HCT116 (cell line): ENCODE data around the gene TMTC2. TPM values are rescaled to one million over a fixed set of nuclear protein-coding genes. Genes with fewer than 3 reads are reported as not detected.

ENCODE experiments used
- ATAC-seq: fragments of 200-7000 bp; cut with Tn5 transposase; 2 replicates; pipeline ENCODE4 v1.9.1; 2020; ENCODE audit warnings: mild to moderate bottlenecking, moderate library complexity
- BruUV-seq: library from RNA; stranded (reverse); fragments of 400-500 nt; replicated peaks from 2 replicates; lab custom pipeline; 2021; lab: Mats Ljungman, UMichigan
- CTCF ChIA-PET: fragments of 300-600 bp; sonication (Branson Sonifier 250); formaldehyde crosslinking; loops from one replicate; lab custom pipeline; 2021; ENCODE audit warnings: antibody characterized with exemption; lab: Charles Lee
- POLR2A ChIA-PET: fragments of 300-600, 350-600 bp; sonication (Branson Sonifier 250); formaldehyde crosslinking; loops from one replicate; lab custom pipeline; 2021; ENCODE audit warnings: antibody characterized with exemption; lab: Charles Lee
- RAD21 ChIA-PET, 2 experiments: fragments of 300-600 bp; sonication (Branson Sonifier 250); formaldehyde crosslinking; loops; one replicate each; lab custom pipeline; 2023; ENCODE audit warnings: low total read pairs in 2 of 2; ENCODE audit not compliant: uncharacterized antibody in 2 of 2, unreplicated experiment in 2 of 2, low non-redundant PET in 1 of 2; lab: Charles Lee
- DNase-seq: peaks from one replicate; pipeline ENCODE4 v3.0.0-alpha.2; 2010; ENCODE audit warnings: low read depth, low spot score
- H2AFZ ChIP-seq: fragments of 200-600 bp; shearing (Covaris generic), sonication (generic); 2 replicates; pipeline ENCODE4 v1.6.1; 2017; ENCODE audit warnings: low read depth, mixed run types, mixed read lengths, antibody characterized with exemption, low read length; ENCODE audit not compliant: poor library complexity, severe bottlenecking
- H3K27ac ChIP-seq: 2 replicates; pipeline ENCODE4 v1.5.1; 2012; ENCODE audit warnings: low read depth, low read length
- H3K27me3 ChIP-seq: fragments of 200-600 bp; sonication (generic); 2 replicates; pipeline ENCODE4 v1.6.1; 2016; ENCODE audit warnings: mixed run types, low read length, mixed read lengths; ENCODE audit not compliant: insufficient read depth
- H3K36me3 ChIP-seq, 2 experiments: fragments of 200-500 bp in 1 of 2; fragments of 200-600 bp in 1 of 2; sonication (Bioruptor generic) in 1 of 2; sonication (generic) in 1 of 2; 2 replicates each; pipeline versions ENCODE4 v1.5.1 to v1.6.1; 2014 to 2016; ENCODE audit warnings: low read length in 2 of 2, inconsistent platforms in 1 of 2, mixed read lengths in 1 of 2, mixed run types in 1 of 2; ENCODE audit not compliant: insufficient read depth in 2 of 2, control insufficient read depth in 1 of 2
- H3K4me1 ChIP-seq, 2 experiments: fragments of 200-600 bp in 1 of 2; sonication (generic) in 1 of 2; 2 replicates each; pipeline versions ENCODE4 v1.5.1 to v1.6.1; 2012 to 2017; ENCODE audit warnings: low read length in 2 of 2, inconsistent platforms in 1 of 2, mild to moderate bottlenecking in 1 of 2, mixed read lengths in 1 of 2, mixed run types in 1 of 2, moderate library complexity in 1 of 2; ENCODE audit not compliant: insufficient read depth in 2 of 2, control insufficient read depth in 1 of 2
- H3K4me2 ChIP-seq: fragments of 200-600 bp; sonication (generic); 2 replicates; pipeline ENCODE4 v1.6.1; 2017; ENCODE audit warnings: mixed run types, low read length, mixed read lengths
- H3K4me3 ChIP-seq, 2 experiments: fragments of 200-600 bp in 1 of 2; sonication (generic) in 1 of 2; replicated peaks in 1 of 2; 2 replicates each; pipeline ENCODE4 v1.5.1; 2011 to 2016; ENCODE audit warnings: low read length in 2 of 2, control low read depth in 1 of 2, low read depth in 1 of 2, mild to moderate bottlenecking in 1 of 2, mixed read lengths in 1 of 2, mixed run types in 1 of 2
- H3K79me2 ChIP-seq: fragments of 200-600 bp; sonication (generic); 2 replicates; pipeline ENCODE4 v1.6.1; 2017; ENCODE audit warnings: mild to moderate bottlenecking, mixed run types, low read length, moderate library complexity, mixed read lengths; ENCODE audit not compliant: insufficient read depth
- H3K9ac ChIP-seq: fragments of 200-600 bp; sonication (generic); 2 replicates; pipeline ENCODE4 v1.6.1; 2016; ENCODE audit warnings: low read length, mixed read lengths
- H3K9me2 ChIP-seq: fragments of 200-600 bp; sonication (generic), shearing (Covaris generic); 2 replicates; pipeline ENCODE4 v1.6.1; 2017; ENCODE audit warnings: mixed run types, mild to moderate bottlenecking, moderate library complexity; ENCODE audit not compliant: insufficient read depth
- H3K9me3 ChIP-seq, 2 experiments: fragments of 200-500 bp in 1 of 2; fragments of 200-600 bp in 1 of 2; sonication (Bioruptor generic) in 1 of 2; sonication (generic) in 1 of 2; 2 replicates each; pipeline ENCODE4 v1.6.1; 2014 to 2017; ENCODE audit warnings: low read length in 2 of 2, mixed read lengths in 2 of 2, inconsistent platforms in 1 of 2, low read depth in 1 of 2, mild to moderate bottlenecking in 1 of 2, mixed run types in 1 of 2, moderate library complexity in 1 of 2; ENCODE audit not compliant: control insufficient read depth in 1 of 2, insufficient read depth in 1 of 2
- H4K20me1 ChIP-seq: fragments of 200-600 bp; sonication (generic), shearing (Covaris generic); 2 replicates; pipeline ENCODE4 v1.6.1; 2017; ENCODE audit warnings: mixed run types, mild to moderate bottlenecking, moderate library complexity; ENCODE audit not compliant: insufficient read depth
- CEBPB ChIP-seq: IDR thresholded peaks from 2 replicates; pipeline ENCODE4 v1.6.1; 2012; ENCODE audit warnings: low read depth
- CTCF ChIP-seq, 3 experiments: fragments of 200-600 bp in 1 of 3; sonication (generic) in 1 of 3; IDR thresholded peaks in 2 of 3; conservative IDR thresholded peaks in 1 of 3; 2 replicates each; pipeline ENCODE4 v1.5.1; 2012 to 2017; ENCODE audit warnings: low read depth in 2 of 3, low read length in 2 of 3, antibody characterized with exemption in 1 of 3, borderline replicate concordance in 1 of 3, control low read depth in 1 of 3, mild to moderate bottlenecking in 1 of 3, mixed read lengths in 1 of 3, mixed run types in 1 of 3, moderate library complexity in 1 of 3; ENCODE audit not compliant: insufficient read depth in 1 of 3
- POLR2A ChIP-seq: IDR thresholded peaks from 2 replicates; pipeline ENCODE4 v1.7.0; 2011; ENCODE audit warnings: borderline replicate concordance; ENCODE audit not compliant: insufficient read depth, insufficient read length; ENCODE audit errors: extremely low read depth
- POLR2AphosphoS5 ChIP-seq: IDR thresholded peaks from 2 replicates; pipeline ENCODE4 v1.6.1; 2011; ENCODE audit warnings: mild to moderate bottlenecking, low read depth, low read length, moderate library complexity
- SIN3A ChIP-seq: IDR thresholded peaks from 2 replicates; pipeline ENCODE4 v1.6.1; 2012; ENCODE audit warnings: low read depth
- TCF7L2 ChIP-seq: IDR thresholded peaks from 2 replicates; pipeline ENCODE4 v1.7.0; 2011; ENCODE audit warnings: borderline replicate concordance, inconsistent platforms; ENCODE audit not compliant: insufficient read depth, insufficient read length; ENCODE audit errors: extremely low read depth
- intact Hi-C: fragments of 100-400 bp; cut with micrococcal nuclease; formaldehyde crosslinking; loops from 2 replicates; pipeline ENCODE4 v1.10.0; 2022
- total RNA-seq: library from RNA; stranded (reverse); gene quantifications from one replicate; pipeline ENCODE4 v1.2.1, GENCODE V29; 2021; ENCODE audit not compliant: unreplicated experiment
- TF ChIP-seq, protein P1 (sequence below): IDR thresholded peaks from 2 replicates; pipeline ENCODE4 v1.6.1; 2011; ENCODE audit warnings: mild to moderate bottlenecking, low read length, moderate library complexity; ENCODE audit not compliant: insufficient replicate concordance; ENCODE audit errors: extremely low read depth

TMTC2 gene
- total RNA-seq, 1 experiment from 2014 or later = 11.5 TPM

DNA sequence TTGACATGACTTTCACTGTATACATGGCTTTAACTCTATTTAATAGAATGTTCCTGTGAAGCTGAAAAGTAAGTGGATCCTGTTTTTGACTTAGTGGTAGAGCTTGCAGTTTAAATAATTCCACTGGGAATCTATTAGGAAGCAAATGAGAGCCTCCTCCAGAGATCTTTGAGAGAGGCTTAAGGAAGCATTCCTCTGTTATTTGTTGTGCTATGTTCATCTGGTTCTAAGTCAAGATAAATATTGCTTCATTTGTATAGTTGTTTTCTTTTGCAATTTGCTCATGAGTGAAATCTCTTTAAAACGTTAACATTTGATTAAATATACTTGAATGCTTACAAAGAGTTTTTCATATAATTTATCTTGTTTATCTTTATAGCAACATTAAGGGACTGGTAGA is 70.4 kb downstream of the TMTC2 start:
- H2AFZ ChIP-seq = no peak overlapping the region
- ChIA-PET CTCF (no interaction called here), POLR2A (no interaction called here), RAD21 (no interaction called here)
- no peak overlapping the region for H3K4me3 ChIP-seq
- ATAC-seq (no peak), DNase-seq (no peak)
- no peaks in the 10 kb centered on the region for H4K20me1 ChIP-seq
- H3K4me2 ChIP-seq = no peak overlapping the region
- TF ChIP-seq POLR2A (no peak), POLR2AphosphoS5 (no peak), CEBPB (no peak), SIN3A (no peak), CTCF (IDR thresholded peaks at IDR 0.05 in 2 of 3, conservative IDR thresholded peaks at IDR 0.05 in 1 of 3; ENCODE audit: borderline replicate concordance in 1 of 3, insufficient read depth in 1 of 3, low read depth in 2 of 3, low read length in 2 of 3) (no peak), TCF7L2 (no peak)
- TF ChIP-seq, protein P1, sequence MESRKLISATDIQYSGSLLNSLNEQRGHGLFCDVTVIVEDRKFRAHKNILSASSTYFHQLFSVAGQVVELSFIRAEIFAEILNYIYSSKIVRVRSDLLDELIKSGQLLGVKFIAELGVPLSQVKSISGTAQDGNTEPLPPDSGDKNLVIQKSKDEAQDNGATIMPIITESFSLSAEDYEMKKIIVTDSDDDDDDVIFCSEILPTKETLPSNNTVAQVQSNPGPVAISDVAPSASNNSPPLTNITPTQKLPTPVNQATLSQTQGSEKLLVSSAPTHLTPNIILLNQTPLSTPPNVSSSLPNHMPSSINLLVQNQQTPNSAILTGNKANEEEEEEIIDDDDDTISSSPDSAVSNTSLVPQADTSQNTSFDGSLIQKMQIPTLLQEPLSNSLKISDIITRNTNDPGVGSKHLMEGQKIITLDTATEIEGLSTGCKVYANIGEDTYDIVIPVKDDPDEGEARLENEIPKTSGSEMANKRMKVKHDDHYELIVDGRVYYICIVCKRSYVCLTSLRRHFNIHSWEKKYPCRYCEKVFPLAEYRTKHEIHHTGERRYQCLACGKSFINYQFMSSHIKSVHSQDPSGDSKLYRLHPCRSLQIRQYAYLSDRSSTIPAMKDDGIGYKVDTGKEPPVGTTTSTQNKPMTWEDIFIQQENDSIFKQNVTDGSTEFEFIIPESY = no peak
- intact Hi-C loops = no loop called here
- H3K9me3 ChIP-seq = no peaks in the 10 kb centered on the region
- H3K9me2 ChIP-seq = no peaks in the 10 kb centered on the region
- BruUV-seq = no TSS peak
- H3K79me2 ChIP-seq = no peaks in the 10 kb centered on the region
- H3K9ac ChIP-seq = no peak overlapping the region
- H3K27me3 ChIP-seq = no peaks in the 10 kb centered on the region
- no peak overlapping the region for H3K27ac ChIP-seq
- no peaks in the 10 kb centered on the region for H3K36me3 ChIP-seq
- peaks cover 0 to 7% of the 10 kb centered on the region in 2 experiments; a peak in 1 of 4 replicates for H3K4me1 ChIP-seq
